Lung (tissue), 12 donors: Measurements from ENCODE around the gene MRM2. TPM values are rescaled to one million over a fixed set of nuclear protein-coding genes. Genes with fewer than 3 reads are reported as not detected.

Experiments
- ATAC-seq: fragments of 200-7000 bp; cut with Tn5 transposase; one replicate; pipeline ENCODE4 v1.9.1; 2020; ENCODE audit warnings: moderate number of reproducible peaks; ENCODE audit not compliant: insufficient read depth, low FRiP score
- DNase-seq, 3 donors: peaks; one replicate each; pipeline ENCODE4 v3.0.0-alpha.2; 2013 to 2017
- H3K27ac ChIP-seq, 2 donors: one replicate each; pipeline ENCODE4 v1.5.1; 2013; ENCODE audit warnings: mild to moderate bottlenecking in 2 of 2, moderate library complexity in 2 of 2, control low read depth in 1 of 2, inconsistent platforms in 1 of 2, low read depth in 1 of 2, low read length in 1 of 2
- H3K27me3 ChIP-seq, 3 donors: one replicate each; pipeline ENCODE4 v1.5.1; 2013; ENCODE audit warnings: low read length in 2 of 3; ENCODE audit not compliant: control insufficient read depth in 3 of 3, insufficient read depth in 3 of 3
- H3K36me3 ChIP-seq, 4 donors: one replicate each; pipeline ENCODE4 v1.5.1; 2013; ENCODE audit warnings: low read length in 4 of 4, mild to moderate bottlenecking in 1 of 4, moderate library complexity in 1 of 4; ENCODE audit not compliant: control insufficient read depth in 4 of 4, insufficient read depth in 4 of 4
- H3K4me1 ChIP-seq, 5 donors: one replicate each; pipeline ENCODE4 v1.5.1; 2013; ENCODE audit warnings: low read length in 5 of 5, mild to moderate bottlenecking in 2 of 5, moderate library complexity in 1 of 5; ENCODE audit not compliant: control insufficient read depth in 5 of 5, insufficient read depth in 5 of 5
- H3K4me3 ChIP-seq: one replicate; pipeline ENCODE4 v1.5.1; 2013; ENCODE audit warnings: mild to moderate bottlenecking, control low read depth, moderate library complexity
- H3K9ac ChIP-seq, 2 donors: one replicate each; pipeline ENCODE4 v1.5.1; 2013; ENCODE audit warnings: low read length in 2 of 2, control low read depth in 1 of 2; ENCODE audit not compliant: insufficient read depth in 1 of 2
- H3K9me3 ChIP-seq, 4 donors: one replicate each; pipeline ENCODE4 v1.5.1; 2013; ENCODE audit warnings: low read length in 3 of 4, mild to moderate bottlenecking in 1 of 4, moderate library complexity in 1 of 4; ENCODE audit not compliant: control insufficient read depth in 4 of 4, insufficient read depth in 3 of 4
- WGBS, 2 donors: extraction: QIAGEN DNeasy Blood & Tissue Kit; methylation state at CpG; one replicate each; pipeline ENCODE4 v1.1.7; 2013; 5-methylcytosine and 5-hydroxymethylcytosine counted together
- polyA plus RNA-seq, 2 donors: library from polyadenylated mRNA; stranded (reverse); fragments of 200-250 nt; gene quantifications; one replicate each; pipeline ENCODE4 v1.2.1, GENCODE V29; 2013
- total RNA-seq, 2 donors: library from RNA; depleted of rRNA in 1 of 2; stranded (reverse); fragments of >200 nt in 1 of 2; gene quantifications; one replicate each; pipeline ENCODE4 v1.2.1, GENCODE V29; 2014 to 2021
- TF ChIP-seq, protein P1 (sequence below): IDR thresholded peaks from 2 replicates; pipeline ENCODE4 v1.5.1; 2012; ENCODE audit warnings: mild to moderate bottlenecking; ENCODE audit errors: control extremely low read depth, extremely low read depth
- donor health status: control.
- donor health status: control.
- donor health status: Bipolar disorder and iron deficiency.
- donor health status: healthy.
- donor health status: DM: yes; HTN: yes; CAD: no.

Gene MRM2
- total and polyA plus RNA-seq, 4 donors = 18.7 to 25.5 (median 23.1) TPM

DNA sequence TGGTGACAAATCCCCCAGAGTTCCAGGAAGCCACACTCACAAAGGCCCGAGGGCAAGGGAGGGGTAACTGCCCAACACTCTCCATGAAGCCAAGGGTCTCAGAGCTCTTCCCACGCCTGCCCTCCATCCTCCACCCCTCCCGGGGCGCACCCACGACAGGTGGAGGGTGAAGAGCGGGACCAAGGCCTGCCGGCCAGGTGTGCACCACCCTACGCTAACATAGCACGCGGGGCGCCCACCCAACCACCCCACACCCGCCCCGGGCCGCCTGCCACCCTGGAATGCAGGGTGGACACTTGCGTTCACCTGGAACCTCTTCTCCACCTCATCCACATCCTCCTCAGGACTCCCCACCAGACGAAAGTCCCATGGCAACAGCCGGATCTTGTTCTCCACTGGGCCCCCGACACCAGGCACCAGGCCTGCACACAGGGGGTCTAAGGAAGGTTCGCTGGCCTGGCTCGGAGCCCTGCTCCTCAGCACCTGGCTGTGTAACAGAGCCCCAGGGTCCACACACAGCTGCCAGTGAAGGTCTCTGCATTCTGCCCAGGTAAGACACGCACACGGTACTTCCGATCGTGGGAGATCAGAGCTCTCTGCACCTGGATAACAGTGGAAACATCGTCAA is 41.9 kb downstream of the MRM2 start:
- H3K4me3 ChIP-seq = no peak overlapping the region
- no peaks in the 10 kb centered on the region for H3K27me3 ChIP-seq
- H3K9me3 ChIP-seq = peaks cover 0 to 4% (median 0%) of the 10 kb centered on the region in 4 donors
- DNase-seq = no peak
- peaks cover 0 to 41% (median 15%) of the 10 kb centered on the region in 4 donors for H3K36me3 ChIP-seq
- no peak overlapping the region for H3K27ac ChIP-seq
- WGBS, 2 donors = 96% methylated on average over 23 to 25 of the region's 25 CpGs
- no peak overlapping the region for H3K9ac ChIP-seq
- peaks cover 0 to 21% (median 7%) of the 10 kb centered on the region in 5 donors for H3K4me1 ChIP-seq
- ATAC-seq = no peak
- TF ChIP-seq, protein P1, sequence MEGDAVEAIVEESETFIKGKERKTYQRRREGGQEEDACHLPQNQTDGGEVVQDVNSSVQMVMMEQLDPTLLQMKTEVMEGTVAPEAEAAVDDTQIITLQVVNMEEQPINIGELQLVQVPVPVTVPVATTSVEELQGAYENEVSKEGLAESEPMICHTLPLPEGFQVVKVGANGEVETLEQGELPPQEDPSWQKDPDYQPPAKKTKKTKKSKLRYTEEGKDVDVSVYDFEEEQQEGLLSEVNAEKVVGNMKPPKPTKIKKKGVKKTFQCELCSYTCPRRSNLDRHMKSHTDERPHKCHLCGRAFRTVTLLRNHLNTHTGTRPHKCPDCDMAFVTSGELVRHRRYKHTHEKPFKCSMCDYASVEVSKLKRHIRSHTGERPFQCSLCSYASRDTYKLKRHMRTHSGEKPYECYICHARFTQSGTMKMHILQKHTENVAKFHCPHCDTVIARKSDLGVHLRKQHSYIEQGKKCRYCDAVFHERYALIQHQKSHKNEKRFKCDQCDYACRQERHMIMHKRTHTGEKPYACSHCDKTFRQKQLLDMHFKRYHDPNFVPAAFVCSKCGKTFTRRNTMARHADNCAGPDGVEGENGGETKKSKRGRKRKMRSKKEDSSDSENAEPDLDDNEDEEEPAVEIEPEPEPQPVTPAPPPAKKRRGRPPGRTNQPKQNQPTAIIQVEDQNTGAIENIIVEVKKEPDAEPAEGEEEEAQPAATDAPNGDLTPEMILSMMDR = no peak

DNA sequence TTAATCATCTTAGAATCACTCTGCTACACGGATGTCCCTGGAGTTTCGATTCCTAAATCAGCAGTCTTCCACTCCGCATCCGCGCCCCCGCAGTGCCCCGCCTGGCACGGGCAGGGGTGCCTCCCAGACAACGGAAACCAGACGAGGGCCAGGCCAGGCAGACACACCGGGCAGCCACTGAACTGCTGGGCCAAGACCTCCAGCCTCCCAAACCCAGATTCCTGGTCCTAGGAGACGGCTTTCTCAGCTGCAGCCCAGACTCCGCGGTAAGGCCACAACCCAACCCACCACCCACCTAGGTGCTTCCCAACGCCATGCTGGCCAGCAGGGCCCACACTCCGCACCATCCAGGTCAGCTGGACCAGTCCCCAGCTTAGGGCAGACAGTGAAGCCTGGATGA is 42.5 kb downstream of the MRM2 start:
- TF ChIP-seq, protein P1 = no peak
- WGBS, 2 donors = 96% methylated on average over 16 of the region's 16 CpGs
- Histone ChIP-seq H3K9ac (no peak overlapping the region), H3K4me1 (peaks cover 0 to 19% (median 7%) of the 10 kb centered on the region in 5 donors), H3K4me3 (no peak overlapping the region), H3K27me3 (no peaks in the 10 kb centered on the region), H3K27ac (no peak overlapping the region), H3K36me3 (peaks cover 0 to 41% (median 14%) of the 10 kb centered on the region in 4 donors), H3K9me3 (peaks cover 0 to 4% (median 0%) of the 10 kb centered on the region in 4 donors)
- ATAC-seq = no peak
- DNase-seq = no peak

DNA sequence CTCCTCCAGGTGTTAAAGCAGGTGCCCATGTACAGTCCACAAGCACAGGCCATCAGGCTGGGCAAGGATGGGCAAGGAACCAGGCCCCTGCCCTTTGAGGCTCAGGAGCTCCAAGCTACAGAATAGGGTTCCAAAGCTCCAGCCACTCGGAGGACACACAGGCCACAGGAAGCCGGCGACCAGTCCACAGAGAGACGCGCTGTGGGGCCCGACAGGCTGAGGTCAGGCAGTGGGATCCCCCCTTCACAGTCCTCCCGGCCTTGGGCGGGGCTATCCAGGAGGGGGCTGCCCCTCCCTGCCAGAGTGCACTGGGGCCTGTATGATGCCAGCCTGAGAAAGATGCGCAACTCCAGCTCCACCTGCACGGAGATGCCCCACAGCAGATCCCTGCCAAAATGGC is 43.2 kb downstream of the MRM2 start:
- Histone ChIP-seq H3K4me3 (no peak overlapping the region), H3K9me3 (peaks cover 0 to 4% (median 0%) of the 10 kb centered on the region in 4 donors), H3K9ac (no peak overlapping the region), H3K4me1 (peaks cover 0 to 12% (median 4%) of the 10 kb centered on the region in 5 donors), H3K36me3 (peaks cover 0 to 41% (median 14%) of the 10 kb centered on the region in 4 donors), H3K27me3 (no peaks in the 10 kb centered on the region), H3K27ac (no peak overlapping the region)
- DNase-seq (peak in 1 of 3 donors; percentile 7), ATAC-seq (no peak)
- 89 to 93% methylated on average over 10 of the region's 10 CpGs for WGBS, 2 donors
- TF ChIP-seq, protein P1 = no peak

DNA sequence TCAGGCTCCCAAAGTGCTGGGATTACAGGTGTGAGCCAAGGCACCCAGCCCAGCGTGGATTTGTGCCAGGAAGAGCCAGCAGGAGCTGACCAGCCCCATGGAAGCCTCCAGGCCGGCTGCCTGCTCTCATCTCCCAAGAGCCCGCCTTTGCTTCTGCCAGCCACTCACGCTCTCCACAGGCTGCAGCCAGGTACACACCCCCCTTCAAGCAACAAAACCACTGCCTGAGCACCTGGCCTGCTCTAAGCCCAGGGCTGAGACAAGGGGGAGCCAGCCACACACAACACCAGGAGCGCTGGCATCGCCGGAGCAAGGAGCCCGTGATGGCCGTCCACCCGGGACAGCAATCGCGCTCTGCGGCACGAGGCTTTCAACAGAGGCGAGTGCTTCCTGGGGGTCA is 43.8 kb downstream of the MRM2 start:
- Histone ChIP-seq H3K9me3 (peaks cover 0 to 4% (median 0%) of the 10 kb centered on the region in 4 donors), H3K27me3 (no peaks in the 10 kb centered on the region), H3K4me3 (no peak overlapping the region), H3K36me3 (peaks cover 0 to 41% (median 14%) of the 10 kb centered on the region in 4 donors), H3K4me1 (peaks cover 0 to 6% (median 0%) of the 10 kb centered on the region in 5 donors), H3K9ac (no peak overlapping the region), H3K27ac (no peak overlapping the region)
- 77 to 94% methylated on average over 15 of the region's 15 CpGs for WGBS, 2 donors
- DNase-seq (peak in 1 of 3 donors; percentile 12), ATAC-seq (peak; percentile 48)
- TF ChIP-seq, protein P1 = no peak
